Measurements from ENCODE around the gene RPL31. TPM values are rescaled to one million over a fixed set of nuclear protein-coding genes. Genes with fewer than 3 reads are reported as not detected.
A peak's percentile ranks its signal among the peaks of the same experiment; 100 is the strongest.

The RPL31 gene
- total RNA-seq, 1 donor from 2014 or later, result 1,289 TPM

GRCh38 chr2:100975521-100975785 is 26.6 kb upstream of the RPL31 start:
- no peak for DNase-seq (ENCODE audit: low read depth)

- no peak for DNase-seq (ENCODE audit: low read depth)
Measured at GRCh38 chr2:100976061-100976460, 26.0 kb upstream of the RPL31 start.

DNA sequence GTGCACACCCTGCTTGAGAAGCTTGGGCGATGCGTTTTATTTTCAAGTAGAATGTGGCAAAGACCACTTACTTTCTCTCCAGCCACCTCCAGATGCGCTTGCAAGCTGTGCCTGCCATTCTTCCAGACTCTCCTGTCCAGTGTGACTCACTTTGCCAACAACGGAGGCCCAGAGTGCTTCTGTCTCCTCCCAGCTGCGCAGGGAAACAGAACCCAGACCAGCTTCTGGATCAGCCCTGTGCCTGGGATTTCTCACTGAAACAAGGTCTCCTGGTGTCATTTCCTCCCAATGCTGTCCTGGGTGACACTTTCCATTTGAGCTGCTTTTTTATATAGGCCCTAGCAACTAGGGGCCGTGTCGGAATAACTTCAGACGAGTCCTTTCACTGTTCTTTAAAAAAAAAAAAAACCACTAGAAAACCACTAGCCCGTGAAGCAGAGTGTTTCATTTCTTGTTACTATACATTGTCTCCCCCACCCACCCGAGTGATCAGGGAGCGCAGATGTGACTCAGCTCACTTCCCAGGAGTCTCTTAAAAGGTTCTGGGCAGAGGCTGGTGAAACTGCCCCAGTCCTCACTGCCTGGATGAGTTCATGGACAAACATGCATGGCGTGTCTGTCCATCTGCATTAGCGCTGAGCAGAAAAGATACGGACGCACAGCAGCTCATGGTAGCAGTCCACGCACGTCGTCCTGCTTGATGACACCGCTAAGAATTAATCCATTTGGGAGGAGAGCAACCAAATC is 25.3 kb upstream of the RPL31 start:
- peak; percentile 47 for DNase-seq (ENCODE audit: low read depth)

- DNase-seq (ENCODE audit: low read depth), result no peak
Measured at GRCh38 chr2:100977511-100977910, 24.6 kb upstream of the RPL31 start.

GRCh38 chr2:100978582-100979191 is 23.4 kb upstream of the RPL31 start:
- no peak for DNase-seq (ENCODE audit: low read depth)

DNA sequence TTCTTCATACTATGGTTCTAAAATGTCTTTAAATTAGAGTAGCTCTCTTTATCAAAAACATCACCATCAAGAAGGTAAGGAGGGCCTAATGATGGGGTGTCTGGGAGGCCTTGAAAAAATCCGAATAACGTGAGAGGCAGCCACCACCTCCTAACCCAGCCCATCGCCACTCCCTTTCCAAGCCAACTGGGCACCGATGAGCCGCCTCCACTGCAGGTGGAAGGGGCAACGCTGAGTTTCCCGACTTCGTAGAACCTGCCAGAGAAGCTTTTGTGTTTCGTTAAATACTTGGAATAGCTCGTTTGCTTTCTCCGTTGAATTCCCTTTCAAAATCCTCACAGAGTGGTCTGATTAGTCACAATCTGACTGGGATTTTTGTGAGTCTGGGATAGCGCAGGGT is 22.0 kb upstream of the RPL31 start:
- DNase-seq (ENCODE audit: low read depth), result no peak

GRCh38 chr2:100981011-100981410 is 21.1 kb upstream of the RPL31 start:
- DNase-seq (ENCODE audit: low read depth), result no peak

GRCh38 chr2:100982431-100982861 is 19.6 kb upstream of the RPL31 start:
- no peak for DNase-seq (ENCODE audit: low read depth)

DNA sequence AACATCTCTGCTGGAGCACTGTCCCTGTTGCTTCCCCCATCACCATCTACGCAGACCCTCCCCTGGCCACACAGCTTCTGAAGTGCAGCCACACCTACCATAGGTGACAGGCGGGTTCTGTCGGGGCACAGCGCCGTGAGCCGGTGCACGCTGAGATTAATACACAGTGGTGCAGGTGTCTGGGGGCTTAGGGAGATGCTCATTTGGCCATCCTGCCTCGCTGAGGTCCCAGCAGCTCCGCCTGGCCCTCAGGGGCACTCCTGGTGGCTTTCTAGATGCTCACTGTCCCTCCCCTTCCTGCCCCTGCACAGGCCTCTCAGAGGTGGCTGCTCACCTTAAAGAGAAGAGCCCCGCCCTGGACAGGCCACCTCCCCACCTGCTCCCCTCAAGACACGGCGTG is 18.9 kb upstream of the RPL31 start:
- no peak for DNase-seq (ENCODE audit: low read depth)

- no peak for DNase-seq (ENCODE audit: low read depth)
Measured at GRCh38 chr2:100983684-100984310, 18.3 kb upstream of the RPL31 start.

GRCh38 chr2:100984892-100985307 is 17.2 kb upstream of the RPL31 start:
- peak; percentile 53 for DNase-seq (ENCODE audit: low read depth)

DNA sequence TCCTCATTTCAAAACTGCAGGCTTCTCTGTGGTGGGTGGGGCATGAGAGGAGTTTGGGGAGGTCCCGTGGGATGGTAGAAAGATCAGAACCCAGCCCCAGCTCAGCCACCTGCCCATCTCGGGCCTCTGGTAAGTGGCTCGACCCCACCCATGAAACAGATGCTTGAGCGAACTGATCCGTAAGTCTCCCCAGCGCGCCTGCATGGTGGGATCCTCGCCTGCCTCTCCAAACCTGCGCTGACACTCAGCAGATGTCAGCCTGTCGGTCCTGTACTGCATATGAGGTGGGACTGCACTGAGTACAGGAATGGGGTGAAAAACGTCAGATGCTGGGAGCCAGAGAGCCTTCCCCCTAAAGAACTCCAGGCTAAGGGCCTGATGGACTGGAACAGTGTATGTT is 15.9 kb upstream of the RPL31 start:
- DNase-seq (ENCODE audit: low read depth), result no peak

GRCh38 chr2:100987536-100987935 is 14.6 kb upstream of the RPL31 start:
- DNase-seq (ENCODE audit: low read depth), result no peak

GRCh38 chr2:100987974-100988373 is 14.1 kb upstream of the RPL31 start:
- no peak for DNase-seq (ENCODE audit: low read depth)

DNA sequence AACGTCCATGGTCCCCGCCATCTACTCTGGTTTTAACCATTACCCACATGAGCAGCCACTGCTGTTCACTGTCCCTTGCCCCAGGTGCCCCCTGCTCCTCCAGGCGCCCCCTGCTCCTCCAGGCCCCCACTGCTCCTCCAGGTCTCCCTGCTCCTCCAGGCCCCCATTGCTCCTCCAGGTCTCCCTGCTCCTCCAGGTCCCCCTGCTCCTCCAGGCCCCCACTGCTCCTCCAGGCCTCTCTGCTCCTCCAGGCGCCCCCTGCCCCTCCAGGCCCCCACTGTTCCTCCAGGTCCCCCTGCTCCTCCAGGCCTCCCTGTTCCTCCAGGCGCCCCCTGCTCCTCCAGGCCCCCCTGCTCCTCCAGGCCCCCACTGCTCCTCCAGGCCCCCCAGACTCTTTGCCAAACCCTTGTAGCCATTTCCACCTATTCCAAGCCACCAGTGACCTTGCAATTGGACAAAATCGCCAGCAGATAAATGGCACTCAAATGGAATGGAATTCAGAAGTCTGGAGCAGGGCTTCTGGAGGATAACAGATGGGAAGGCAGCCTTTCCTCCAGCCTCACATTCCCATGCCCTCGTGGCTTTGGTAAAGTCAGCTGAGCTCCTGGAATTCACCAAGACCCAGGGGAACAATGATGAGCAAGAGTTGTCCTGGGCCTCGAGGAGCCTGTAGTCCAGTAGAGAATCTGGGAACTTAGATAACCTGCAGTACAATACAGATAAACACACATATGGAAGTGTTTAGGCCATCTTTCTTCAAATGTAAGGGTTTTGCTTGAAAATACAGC is 13.3 kb upstream of the RPL31 start:
- peak; percentile 21 for DNase-seq (ENCODE audit: low read depth)

DNA sequence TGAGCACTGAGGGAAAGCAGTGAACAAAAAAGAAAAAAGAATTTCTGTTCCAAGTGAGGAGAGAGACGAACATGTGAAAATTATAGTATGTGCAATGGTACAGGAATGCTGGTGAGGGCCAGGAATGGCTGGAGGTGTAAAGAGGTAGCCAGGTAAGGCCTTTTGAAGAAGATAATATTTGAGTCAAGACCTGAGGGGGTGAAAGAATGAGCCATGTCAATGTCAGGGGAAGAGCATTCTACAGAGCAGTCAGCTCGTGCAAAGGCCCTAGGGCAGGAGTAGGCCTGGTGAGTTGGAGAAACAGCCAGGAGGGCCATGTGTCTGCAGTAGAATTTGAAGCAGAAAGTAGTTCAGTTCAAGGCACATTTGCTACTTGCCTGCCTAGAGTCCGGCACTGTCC is 12.4 kb upstream of the RPL31 start:
- DNase-seq (ENCODE audit: low read depth), result no peak

DNA sequence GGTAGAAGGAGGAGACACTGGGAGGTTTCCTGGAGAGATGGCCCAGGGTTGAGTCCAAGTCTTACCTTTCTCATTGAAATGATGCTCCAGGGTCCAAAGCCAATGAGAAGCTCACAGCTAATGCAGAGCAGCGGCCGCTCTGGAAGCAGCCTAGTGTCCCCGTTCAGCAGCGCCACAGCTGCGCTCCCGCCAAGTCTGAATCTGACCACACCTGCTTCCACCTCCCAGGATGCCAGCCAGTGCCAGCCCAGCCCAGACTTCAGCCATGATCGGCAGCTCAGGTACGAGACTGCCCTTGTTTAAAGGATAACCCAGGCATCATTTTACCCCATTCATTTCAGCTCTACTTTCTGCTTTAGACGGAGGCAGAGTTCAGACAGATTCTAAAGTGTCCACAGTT is 11.9 kb upstream of the RPL31 start:
- DNase-seq (ENCODE audit: low read depth), result no peak

DNA sequence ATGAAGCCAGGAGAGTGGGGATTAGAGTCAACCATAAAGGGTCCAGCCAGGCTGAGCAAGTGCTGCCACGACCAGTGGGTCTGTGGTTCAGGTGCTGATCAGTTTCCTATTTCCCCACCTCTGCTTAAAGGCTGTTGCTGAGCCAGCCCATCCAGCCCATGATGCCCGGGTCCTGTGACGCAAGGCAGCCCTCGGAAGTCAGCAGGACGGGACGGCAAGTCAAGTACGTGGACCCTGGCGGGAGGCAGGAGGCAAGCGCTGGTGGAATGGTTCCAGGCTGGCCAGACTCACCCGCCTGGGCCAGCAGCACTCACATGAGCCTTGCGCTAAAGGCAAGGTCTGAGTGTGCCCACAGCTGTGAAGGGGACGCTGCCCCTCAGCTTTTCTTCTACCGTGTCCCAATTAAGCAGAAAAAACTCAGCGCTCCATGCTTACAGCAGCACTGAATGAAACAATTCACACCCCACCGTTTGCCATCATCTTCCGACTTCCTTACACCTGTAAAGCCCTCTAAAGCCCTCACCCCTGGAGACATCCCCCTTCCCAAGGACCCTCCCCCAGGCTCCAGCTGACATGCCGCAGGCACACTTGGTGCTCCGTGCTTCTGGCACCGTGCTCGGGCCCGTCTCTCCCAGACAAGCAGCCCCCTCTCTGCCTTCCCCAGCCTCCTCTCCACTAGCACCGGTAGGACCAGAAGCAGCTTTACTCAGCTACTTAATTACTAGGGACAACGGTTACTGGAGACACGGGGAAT is 11.3 kb upstream of the RPL31 start:
- no peak for DNase-seq (ENCODE audit: low read depth)

DNA sequence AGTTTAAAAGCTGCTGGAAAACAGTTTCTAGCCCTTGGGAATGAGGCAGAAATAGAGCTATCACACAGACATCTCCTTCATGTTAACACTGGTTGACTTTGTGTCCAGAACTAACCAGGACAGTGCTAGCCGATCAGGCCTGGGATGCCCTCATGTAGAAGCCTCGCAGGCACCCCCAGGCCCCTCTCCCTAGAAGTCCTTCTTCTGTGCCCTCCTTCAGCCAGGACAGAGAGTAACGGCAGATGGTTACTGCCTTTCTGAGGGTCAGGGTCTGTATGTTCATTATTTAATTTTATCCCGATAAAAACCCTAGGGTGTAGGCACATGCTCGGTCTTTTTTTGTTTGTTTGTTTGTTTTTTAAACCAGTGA is 10.7 kb upstream of the RPL31 start:
- no peak for DNase-seq (ENCODE audit: low read depth)

- DNase-seq (ENCODE audit: low read depth), result no peak
Measured at GRCh38 chr2:100992262-100992661, 9.8 kb upstream of the RPL31 start.

- DNase-seq (ENCODE audit: low read depth), result no peak
Measured at GRCh38 chr2:100993294-100993693, 8.8 kb upstream of the RPL31 start.
